NCI-H460 (cell line): Measurements from ENCODE around the gene PITPNM2. TPM values are rescaled to one million over a fixed set of nuclear protein-coding genes. Genes with fewer than 3 reads are reported as not detected.

Source experiments
- DNase-seq: peaks from one replicate; pipeline ENCODE4 v3.0.0-alpha.2; 2016; ENCODE audit warnings: low read depth; ENCODE audit errors: extremely low read depth
- total RNA-seq: library from RNA; depleted of rRNA; stranded (reverse); fragments of >200 nt; shearing (Covaris generic); gene quantifications from 2 replicates; pipeline ENCODE4 v1.2.3, GENCODE V29; 2014

Gene PITPNM2
- total RNA-seq, 1 experiment from 2014 or later, result 4.1 TPM

- DNase-seq, result no peak
These were observed 5.7 kb downstream of the PITPNM2 start for GRCh38 chr12:123145211-123145610.

GRCh38 chr12:123143736-123144461 lies 7.0 kb downstream of the PITPNM2 start:
- DNase-seq, result no peak

- DNase-seq, result no peak
These were observed 7.8 kb downstream of the PITPNM2 start for GRCh38 chr12:123142921-123143735.

- DNase-seq, result no peak
These were observed 8.4 kb downstream of the PITPNM2 start for GRCh38 chr12:123142518-123142840.

- peak; percentile 57 for DNase-seq
These were observed 9.0 kb downstream of the PITPNM2 start for GRCh38 chr12:123141615-123142517.

GRCh38 chr12:123140676-123141614 lies 9.9 kb downstream of the PITPNM2 start:
- no peak for DNase-seq

GRCh38 chr12:123139926-123140675 lies 10.8 kb downstream of the PITPNM2 start:
- no peak for DNase-seq

- DNase-seq, result no peak
These were observed 15.2 kb downstream of the PITPNM2 start for GRCh38 chr12:123135688-123136087.

- DNase-seq, result no peak
These were observed 16.1 kb downstream of the PITPNM2 start for GRCh38 chr12:123134826-123135225.

- no peak for DNase-seq
These were observed 16.6 kb downstream of the PITPNM2 start for GRCh38 chr12:123134271-123134671.

GRCh38 chr12:123133701-123134100 lies 17.2 kb downstream of the PITPNM2 start:
- DNase-seq, result no peak

- no peak for DNase-seq
These were observed 17.8 kb downstream of the PITPNM2 start for GRCh38 chr12:123132951-123133619.

GRCh38 chr12:123131879-123132402 lies 18.9 kb downstream of the PITPNM2 start:
- no peak for DNase-seq

- no peak for DNase-seq
These were observed 19.5 kb downstream of the PITPNM2 start for GRCh38 chr12:123131291-123131832.

GRCh38 chr12:123129621-123130020 lies 21.3 kb downstream of the PITPNM2 start:
- no peak for DNase-seq

GRCh38 chr12:123127182-123127495 lies 23.8 kb downstream of the PITPNM2 start:
- DNase-seq, result no peak

- DNase-seq, result peak; percentile 90
These were observed 24.4 kb downstream of the PITPNM2 start for GRCh38 chr12:123126294-123127181.
